Spleen (tissue), 11 donors: Measurements from ENCODE around the gene MLXIPL. TPM values are rescaled to one million over a fixed set of nuclear protein-coding genes. Genes with fewer than 3 reads are reported as not detected.
"Not testable (repeated sequence)": the region's sequence is repeated elsewhere in the genome, so short reads cannot be mapped to it uniquely, and the experiment has no call there.

Experiments used
- DNase-seq: peaks from one replicate; pipeline ENCODE4 v3.0.0-alpha.2; 2020
- H3K27ac ChIP-seq, 8 donors: fragments of 200-600 bp; sonication (generic) in 7 of 8; 1 replicate in 4 of 8; 2 replicates in 4 of 8; pipeline versions ENCODE4 v1.5.0 to v1.8.0; 2016 to 2021; ENCODE audit warnings: inconsistent platforms in 4 of 8, mild to moderate bottlenecking in 4 of 8, moderate library complexity in 1 of 8
- H3K27me3 ChIP-seq, 7 donors: fragments of 200-600 bp; sonication (generic) in 6 of 7; replicated peaks in 1 of 7; 1 replicate in 4 of 7; 2 replicates in 3 of 7; pipeline versions ENCODE4 v1.5.0 to v1.8.0; 2016 to 2021; ENCODE audit warnings: inconsistent platforms in 3 of 7, mild to moderate bottlenecking in 1 of 7
- H3K36me3 ChIP-seq, 6 donors: fragments of 200-600 bp; sonication (generic) in 5 of 6; 1 replicate in 4 of 6; 2 replicates in 2 of 6; pipeline versions ENCODE4 v1.5.0 to v1.8.0; 2016 to 2021; ENCODE audit warnings: inconsistent platforms in 2 of 6
- H3K4me1 ChIP-seq, 6 donors: fragments of 200-600 bp; sonication (generic) in 5 of 6; 1 replicate in 3 of 6; 2 replicates in 3 of 6; pipeline versions ENCODE4 v1.5.0 to v1.8.0; 2016 to 2021; ENCODE audit warnings: inconsistent platforms in 3 of 6
- H3K4me3 ChIP-seq, 8 donors: fragments of 200-600 bp; sonication (generic) in 7 of 8; 1 replicate in 4 of 8; 2 replicates in 4 of 8; pipeline versions ENCODE4 v1.5.0 to v1.8.0; 2016 to 2021; ENCODE audit warnings: inconsistent platforms in 4 of 8, mild to moderate bottlenecking in 4 of 8, moderate library complexity in 2 of 8
- H3K9me3 ChIP-seq, 8 donors: fragments of 200-600 bp; sonication (generic) in 7 of 8; 1 replicate in 4 of 8; 2 replicates in 4 of 8; pipeline versions ENCODE4 v1.5.0 to v1.8.0; 2016 to 2021; ENCODE audit warnings: inconsistent platforms in 4 of 8
- CTCF ChIP-seq, 11 experiments: fragments of 200-600 bp in 7 of 11; fragments of 450-650 bp in 4 of 11; sonication (generic) in 4 of 11; IDR thresholded peaks in 8 of 11; conservative IDR thresholded peaks in 3 of 11; 1 replicate in 7 of 11; 2 replicates in 4 of 11; pipeline versions ENCODE4 v1.4.0 to v1.8.0; 2016 to 2021; ENCODE audit warnings: antibody characterized with exemption in 11 of 11, inconsistent platforms in 4 of 11, mild to moderate bottlenecking in 1 of 11
- POLR2A ChIP-seq, 3 donors: fragments of 450-650 bp; IDR thresholded peaks; one replicate each; pipeline ENCODE4 v1.5.1; 2017; ENCODE audit warnings: antibody characterized with exemption in 3 of 3, mild to moderate bottlenecking in 1 of 3
- POLR2AphosphoS5 ChIP-seq, 3 donors: sonication (generic); formaldehyde crosslinking; IDR thresholded peaks; one replicate each; pipeline ENCODE4 v1.5.1; 2017; ENCODE audit warnings: antibody characterized with exemption in 3 of 3
- WGBS, 5 donors: extraction: QIAGEN DNeasy Blood & Tissue Kit in 3 of 5; methylation state at CpG; one replicate each; pipeline versions ENCODE4 v1.1.5 to v1.1.7; 2013 to 2018; 5-methylcytosine and 5-hydroxymethylcytosine counted together
- intact Hi-C: fragments of 100-400 bp; cut with DNase I; formaldehyde crosslinking; loops from one replicate; pipeline ENCODE4 v1.15.0; 2023; ENCODE audit warnings: low total_unique reads
- polyA plus RNA-seq, 3 donors: library from polyadenylated mRNA; stranded (reverse); fragments of 200-250 nt; gene quantifications; one replicate each; pipeline ENCODE4 v1.2.1, GENCODE V29; 2013
- total RNA-seq, 7 donors: library from RNA; depleted of rRNA in 3 of 7; stranded (reverse); fragments of >200 nt in 3 of 7; fragmentation: NEBNext Ultra II Directional in 4 of 7; extraction: Animal tissue kit (Norgen Biotek cat#: 25700) in 4 of 7; gene quantifications; one replicate each; pipeline versions ENCODE4 v1.1.0 to v1.2.1, GENCODE V29; 2016 to 2021
- donor health status: healthy with polysubstance abuse.
- donor health status: DM: no; HTN: no; CAD: no; lungs with moderate emphysema.
- donor health status: DM: no; HTN: no; CAD: no.
- donor health status: Bipolar disorder and iron deficiency.
- donor health status: healthy.
- donor health status: DM: no; HTN: no; CAD: no.
- donor health status: DM: yes; HTN: yes; CAD: no.

The MLXIPL gene
- total and polyA plus RNA-seq, 10 donors = 0.09 to 0.23 (median 0.16) TPM; not detected in 6

GRCh38 chr7:73557108-73557396 lies 67.3 kb downstream of the MLXIPL start:
- intact Hi-C loops = no loop called here
- Histone ChIP-seq H3K4me1 (peaks cover 11 to 55% (median 32%) of the 10 kb centered on the region in 6 donors), H3K4me3 (peak overlapping the region; percentile 30 to 77 (median 68)), H3K27me3 (no peaks in the 10 kb centered on the region), H3K9me3 (no peaks in the 10 kb centered on the region), H3K27ac (peak overlapping the region; percentile 90 to 100 (median 99)), H3K36me3 (peaks cover 0 to 31% (median 17%) of the 10 kb centered on the region in 6 donors)
- peak; percentile 98 for DNase-seq
- WGBS, 5 donors = 0 to 1% (median 0%) methylated on average over 19 to 36 of the region's 36 CpGs; no CpG with 5 or more reads in 1 of the 5 donors
- TF ChIP-seq CTCF (IDR thresholded peaks at IDR 0.05 in 8 of 11, conservative IDR thresholded peaks at IDR 0.05 in 3 of 11) (peak in 2 of 11 experiments; percentile 21), POLR2A (IDR thresholded peaks at IDR 0.05) (no peak), POLR2AphosphoS5 (IDR thresholded peaks at IDR 0.05) (peak; percentile 75 to 88 (median 85))

GRCh38 chr7:73556208-73557107 lies 67.9 kb downstream of the MLXIPL start:
- H3K27ac ChIP-seq = peak overlapping the region; percentile 90 to 100 (median 99)

GRCh38 chr7:73555411-73555982 lies 68.8 kb downstream of the MLXIPL start:
- no peak for TF ChIP-seq CTCF (IDR thresholded peaks at IDR 0.05 in 8 of 11, conservative IDR thresholded peaks at IDR 0.05 in 3 of 11)
- TF ChIP-seq POLR2A (IDR thresholded peaks at IDR 0.05) = no peak
- TF ChIP-seq POLR2AphosphoS5 (IDR thresholded peaks at IDR 0.05) = no peak
- peaks cover 11 to 65% (median 33%) of the 10 kb centered on the region in 6 donors for H3K4me1 ChIP-seq
- intact Hi-C loops = no loop called here
- WGBS, 5 donors = 51 to 71% (median 61%) methylated on average over 6 of the region's 6 CpGs
- H3K9me3 ChIP-seq = no peaks in the 10 kb centered on the region
- no peak for DNase-seq
- peak overlapping the region in 7 of 8 donors; percentile 54 to 77 (median 70) for H3K4me3 ChIP-seq
- H3K27ac ChIP-seq = peak overlapping the region in 6 of 8 donors; percentile 15 to 100 (median 100)
- H3K27me3 ChIP-seq = no peaks in the 10 kb centered on the region
- H3K36me3 ChIP-seq = peaks cover 0 to 47% (median 29%) of the 10 kb centered on the region in 6 donors

More at GRCh38 chr7:73556208-73557107, 67.9 kb downstream of the MLXIPL start:
- DNase-seq = no peak
- Histone ChIP-seq H3K36me3 (peaks cover 0 to 37% (median 22%) of the 10 kb centered on the region in 6 donors), H3K9me3 (no peaks in the 10 kb centered on the region), H3K27me3 (no peaks in the 10 kb centered on the region), H3K4me3 (peak overlapping the region; percentile 30 to 77 (median 68)), H3K4me1 (peaks cover 11 to 58% (median 33%) of the 10 kb centered on the region in 6 donors)
- 20 to 28% (median 24%) methylated on average over 27 to 28 of the region's 28 CpGs for whole genome bisulfite sequencing, 5 donors
- TF ChIP-seq CTCF (IDR thresholded peaks at IDR 0.05 in 8 of 11, conservative IDR thresholded peaks at IDR 0.05 in 3 of 11) = no peak
- TF ChIP-seq POLR2AphosphoS5 (IDR thresholded peaks at IDR 0.05) = no peak
- no peak for TF ChIP-seq POLR2A (IDR thresholded peaks at IDR 0.05)
- intact Hi-C loops = no loop called here

GRCh38 chr7:73550093-73550492 lies 74.2 kb downstream of the MLXIPL start:
- H3K27me3 ChIP-seq, H3K4me3 ChIP-seq, H3K27ac ChIP-seq, DNase-seq, intact Hi-C loops, H3K9me3 ChIP-seq: not testable (repeated sequence)
- peaks cover 5 to 86% (median 25%) of the 10 kb centered on the region in 6 donors for H3K4me1 ChIP-seq
- 85 to 96% (median 92%) methylated on average over 5 of the region's 5 CpGs for WGBS, 5 donors
- peaks cover 0 to 100% (median 61%) of the 10 kb centered on the region in 6 donors for H3K36me3 ChIP-seq
